ENCODE results near the gene MBNL3.

Gene MBNL3

GRCh38 chrX:132501606-132502005, 12.8 kb upstream of the MBNL3 start:
- H3K27ac ChIP-seq (ENCODE audit: low read depth, low read length), result no peak overlapping the region
- H3K27me3 ChIP-seq (ENCODE audit: low read length), result no peaks in the 10 kb centered on the region
- H3K9me3 ChIP-seq (ENCODE audit: insufficient read depth, low read length), result no peaks in the 10 kb centered on the region
- H3K79me2 ChIP-seq (ENCODE audit: insufficient read depth, low read length), result no peaks in the 10 kb centered on the region
- H3K36me3 ChIP-seq (ENCODE audit: low read length), result no peaks in the 10 kb centered on the region
- H4K20me1 ChIP-seq (ENCODE audit: low read depth, low read length), result no peaks in the 10 kb centered on the region
- no peaks in the 10 kb centered on the region for H3F3A ChIP-seq (ENCODE audit: insufficient read depth)
- H3K4me2 ChIP-seq (ENCODE audit: low read depth, low read length, poor library complexity, severe bottlenecking), result no peak overlapping the region
- H3K9ac ChIP-seq (ENCODE audit: low read length), result no peak overlapping the region
- H3K9me2 ChIP-seq (replicated peaks; ENCODE audit: insufficient read depth, low read length), result no peaks in the 10 kb centered on the region
- no peak overlapping the region for H3K4me3 ChIP-seq (ENCODE audit: insufficient read depth, low read length, poor library complexity, severe bottlenecking)
- TF ChIP-seq EZH2phosphoT487 (conservative IDR thresholded peaks at IDR 0.05; ENCODE audit: low read length), result no peak
- no peak for TF ChIP-seq CTCF (IDR thresholded peaks at IDR 0.05; ENCODE audit: insufficient read depth, low read length, poor library complexity, severe bottlenecking)
- H2AFZ ChIP-seq (ENCODE audit: low read depth, low read length, severe bottlenecking), result no peak overlapping the region

- no peaks in the 10 kb centered on the region for H3K36me3 ChIP-seq (ENCODE audit: low read length)
These were observed 8.6 kb upstream of the MBNL3 start for GRCh38 chrX:132497432-132497831.

GRCh38 chrX:132493095-132493494, 4.3 kb upstream of the MBNL3 start:
- H3K9me2 ChIP-seq (replicated peaks; ENCODE audit: insufficient read depth, low read length), result no peaks in the 10 kb centered on the region
- H3K27me3 ChIP-seq (ENCODE audit: low read length), result no peaks in the 10 kb centered on the region
- H3K9me3 ChIP-seq (ENCODE audit: insufficient read depth, low read length), result no peaks in the 10 kb centered on the region
- H3K9ac ChIP-seq (ENCODE audit: low read length), result no peak overlapping the region
- peaks cover 13% of the 10 kb centered on the region; the same call in 1 of the 2 replicates for H3F3A ChIP-seq (ENCODE audit: insufficient read depth)
- H3K4me2 ChIP-seq (ENCODE audit: low read depth, low read length, poor library complexity, severe bottlenecking), result no peak overlapping the region
- H2AFZ ChIP-seq (ENCODE audit: low read depth, low read length, severe bottlenecking), result no peak overlapping the region
- no peak overlapping the region for H3K4me3 ChIP-seq (ENCODE audit: insufficient read depth, low read length, poor library complexity, severe bottlenecking)
- H4K20me1 ChIP-seq (ENCODE audit: low read depth, low read length), result no peaks in the 10 kb centered on the region
- no peaks in the 10 kb centered on the region for H3K36me3 ChIP-seq (ENCODE audit: low read length)
- TF ChIP-seq EZH2phosphoT487 (conservative IDR thresholded peaks at IDR 0.05; ENCODE audit: low read length) (no peak), CTCF (IDR thresholded peaks at IDR 0.05; ENCODE audit: insufficient read depth, low read length, poor library complexity, severe bottlenecking) (no peak)
- no peak overlapping the region for H3K27ac ChIP-seq (ENCODE audit: low read depth, low read length)
- H3K79me2 ChIP-seq (ENCODE audit: insufficient read depth, low read length), result no peaks in the 10 kb centered on the region

More at GRCh38 chrX:132497432-132497831, 8.6 kb upstream of the MBNL3 start:
- Histone ChIP-seq H3K79me2 (ENCODE audit: insufficient read depth, low read length) (no peaks in the 10 kb centered on the region), H2AFZ (ENCODE audit: low read depth, low read length, severe bottlenecking) (no peak overlapping the region), H4K20me1 (ENCODE audit: low read depth, low read length) (no peaks in the 10 kb centered on the region), H3K9me2 (replicated peaks; ENCODE audit: insufficient read depth, low read length) (no peaks in the 10 kb centered on the region), H3K27me3 (ENCODE audit: low read length) (no peaks in the 10 kb centered on the region), H3K27ac (ENCODE audit: low read depth, low read length) (no peak overlapping the region), H3K9ac (ENCODE audit: low read length) (no peak overlapping the region), H3F3A (ENCODE audit: insufficient read depth) (no peaks in the 10 kb centered on the region), H3K4me3 (ENCODE audit: insufficient read depth, low read length, poor library complexity, severe bottlenecking) (no peak overlapping the region), H3K4me2 (ENCODE audit: low read depth, low read length, poor library complexity, severe bottlenecking) (no peak overlapping the region), H3K9me3 (ENCODE audit: insufficient read depth, low read length) (no peaks in the 10 kb centered on the region)
- TF ChIP-seq CTCF (IDR thresholded peaks at IDR 0.05; ENCODE audit: insufficient read depth, low read length, poor library complexity, severe bottlenecking), result no peak
- no peak for TF ChIP-seq EZH2phosphoT487 (conservative IDR thresholded peaks at IDR 0.05; ENCODE audit: low read length)

Measured in SU-DHL-6 (cell line).